ENCODE results near the gene TPP1. TPM values are rescaled to one million over a fixed set of nuclear protein-coding genes. Genes with fewer than 3 reads are reported as not detected.

TPP1 gene
- total and polyA plus RNA-seq, 9 of the 15 experiments (the other 6 are each of a cell fraction or from before 2014, with no cell fraction given) = 7.5 to 75.8 (median 15.7) TPM

DNA sequence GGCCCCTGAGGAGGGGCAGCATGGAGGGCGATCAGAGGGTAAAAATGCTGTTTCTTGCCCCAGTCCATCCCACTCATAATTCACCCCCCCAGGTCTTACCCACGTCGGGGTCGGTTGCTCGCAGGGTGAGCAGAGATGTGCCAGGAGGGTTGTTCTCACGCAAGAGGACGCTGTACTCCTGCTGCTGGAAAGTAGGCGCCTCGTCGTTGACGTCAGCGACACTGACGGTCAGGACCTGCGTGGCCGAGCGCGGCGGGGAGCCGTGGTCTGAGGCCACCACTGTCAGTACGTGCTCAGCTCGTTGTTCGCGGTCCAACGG, 10.3 kb upstream of the TPP1 start:
- no peaks in the 10 kb centered on the region for H3K9me3 ChIP-seq (replicated peaks; ENCODE audit: control insufficient read depth, insufficient read depth, low read depth, low read length)
- ChIA-PET CTCF (ENCODE audit: low intra/inter-chr PET ratio) (no interaction called here), POLR2A (interaction anchor here (2.7 kb wide), 1 partner anchor 11 kb away, joined by 13 read pairs; the partner anchor contains the start of gene TPP1)
- intact Hi-C loops (cut with micrococcal nuclease) = no loop called here
- no TSS peak for BruUV-seq (replicated peaks)
- no peak overlapping the region for H2AFZ ChIP-seq (ENCODE audit: low read depth, low read length)
- peaks cover 3 to 27% of the 10 kb centered on the region in 2 experiments; a peak in 4 of 5 replicates for H3K27me3 ChIP-seq (ENCODE audit: control insufficient read depth in 2 of 2, insufficient read depth in 2 of 2, low read length in 2 of 2)
- WGBS (ENCODE audit: insufficient coverage, low coverage, missing lambda C conversion rate) = 66% methylated on average over 23 of the region's 24 CpGs
- no peaks in the 10 kb centered on the region for H4K20me1 ChIP-seq (replicated peaks; ENCODE audit: control insufficient read depth, insufficient read depth, low read length)
- in situ Hi-C loops (cut with MboI) = no loop called here
- H3K4me3 ChIP-seq = no peak overlapping the region
- H3K36me3 ChIP-seq (ENCODE audit: control insufficient read depth, insufficient read depth, low read length) = no peaks in the 10 kb centered on the region
- H3K9me1 ChIP-seq (ENCODE audit: control insufficient read depth, insufficient read depth, low read length) = no peaks in the 10 kb centered on the region
- H3K9ac ChIP-seq (ENCODE audit: insufficient read depth in 1 of 2, low read depth in 2 of 2, low read length in 2 of 2) = no peak overlapping the region
- DNase-seq (ENCODE audit: extremely low read depth in 1 of 4, low spot score in 3 of 4) = no peak
- peaks cover 0 to 17% of the 10 kb centered on the region in 2 experiments; a peak in 2 of 5 replicates for H3K4me1 ChIP-seq (replicated peaks in 1 of 2; ENCODE audit: control insufficient read depth in 2 of 2, insufficient read depth in 2 of 2, low read length in 2 of 2)
- no peak overlapping the region for H3K27ac ChIP-seq (ENCODE audit: extremely low read depth, low read depth, low read length)
- no peak for FAIRE-seq
- H3K79me2 ChIP-seq (ENCODE audit: control insufficient read depth, insufficient read depth, low read length) = no peaks in the 10 kb centered on the region
- no peak for ATAC-seq
- H3K4me2 ChIP-seq (ENCODE audit: insufficient read depth, low read length) = no peak overlapping the region
- no peak for TF ChIP-seq IFI16 (CRISPR knock-in tag; IDR thresholded peaks at IDR 0.05)
- TF ChIP-seq NFYB (IDR thresholded peaks at IDR 0.05; ENCODE audit: extremely low read depth, insufficient read length) = no peak
- no peak for TF ChIP-seq ZFP30 (CRISPR knock-in tag; IDR thresholded peaks at IDR 0.05; ENCODE audit: borderline replicate concordance)
- TF ChIP-seq ASH1L (IDR thresholded peaks at IDR 0.05; ENCODE audit: borderline replicate concordance, low read depth, partially characterized antibody) = no peak
- no peak for TF ChIP-seq EWSR1 (IDR thresholded peaks at IDR 0.05; ENCODE audit: borderline replicate concordance, low read depth, partially characterized antibody)
- TF ChIP-seq CHD1 (IDR thresholded peaks at IDR 0.05; ENCODE audit: low read length) = no peak
- TF ChIP-seq ZNF408 (CRISPR knock-in tag; IDR thresholded peaks at IDR 0.05; ENCODE audit: low read depth) = no peak
- TF ChIP-seq, protein P1, sequence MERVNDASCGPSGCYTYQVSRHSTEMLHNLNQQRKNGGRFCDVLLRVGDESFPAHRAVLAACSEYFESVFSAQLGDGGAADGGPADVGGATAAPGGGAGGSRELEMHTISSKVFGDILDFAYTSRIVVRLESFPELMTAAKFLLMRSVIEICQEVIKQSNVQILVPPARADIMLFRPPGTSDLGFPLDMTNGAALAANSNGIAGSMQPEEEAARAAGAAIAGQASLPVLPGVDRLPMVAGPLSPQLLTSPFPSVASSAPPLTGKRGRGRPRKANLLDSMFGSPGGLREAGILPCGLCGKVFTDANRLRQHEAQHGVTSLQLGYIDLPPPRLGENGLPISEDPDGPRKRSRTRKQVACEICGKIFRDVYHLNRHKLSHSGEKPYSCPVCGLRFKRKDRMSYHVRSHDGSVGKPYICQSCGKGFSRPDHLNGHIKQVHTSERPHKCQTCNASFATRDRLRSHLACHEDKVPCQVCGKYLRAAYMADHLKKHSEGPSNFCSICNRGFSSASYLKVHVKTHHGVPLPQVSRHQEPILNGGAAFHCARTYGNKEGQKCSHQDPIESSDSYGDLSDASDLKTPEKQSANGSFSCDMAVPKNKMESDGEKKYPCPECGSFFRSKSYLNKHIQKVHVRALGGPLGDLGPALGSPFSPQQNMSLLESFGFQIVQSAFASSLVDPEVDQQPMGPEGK (CRISPR knock-in tag; IDR thresholded peaks at IDR 0.05; ENCODE audit: borderline replicate concordance) = no peak
- TF ChIP-seq, protein P2, sequence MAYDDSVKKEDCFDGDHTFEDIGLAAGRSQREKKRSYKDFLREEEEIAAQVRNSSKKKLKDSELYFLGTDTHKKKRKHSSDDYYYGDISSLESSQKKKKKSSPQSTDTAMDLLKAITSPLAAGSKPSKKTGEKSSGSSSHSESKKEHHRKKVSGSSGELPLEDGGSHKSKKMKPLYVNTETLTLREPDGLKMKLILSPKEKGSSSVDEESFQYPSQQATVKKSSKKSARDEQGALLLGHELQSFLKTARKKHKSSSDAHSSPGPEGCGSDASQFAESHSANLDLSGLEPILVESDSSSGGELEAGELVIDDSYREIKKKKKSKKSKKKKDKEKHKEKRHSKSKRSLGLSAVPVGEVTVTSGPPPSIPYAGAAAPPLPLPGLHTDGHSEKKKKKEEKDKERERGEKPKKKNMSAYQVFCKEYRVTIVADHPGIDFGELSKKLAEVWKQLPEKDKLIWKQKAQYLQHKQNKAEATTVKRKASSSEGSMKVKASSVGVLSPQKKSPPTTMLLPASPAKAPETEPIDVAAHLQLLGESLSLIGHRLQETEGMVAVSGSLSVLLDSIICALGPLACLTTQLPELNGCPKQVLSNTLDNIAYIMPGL (CRISPR knock-in tag; IDR thresholded peaks at IDR 0.05) = no peak
- TF ChIP-seq CEBPB (tag; IDR thresholded peaks at IDR 0.05) = no peak
- no peak for TF ChIP-seq MBD2 (IDR thresholded peaks at IDR 0.05; ENCODE audit: borderline replicate concordance, low read depth)
- TF ChIP-seq, protein P3, sequence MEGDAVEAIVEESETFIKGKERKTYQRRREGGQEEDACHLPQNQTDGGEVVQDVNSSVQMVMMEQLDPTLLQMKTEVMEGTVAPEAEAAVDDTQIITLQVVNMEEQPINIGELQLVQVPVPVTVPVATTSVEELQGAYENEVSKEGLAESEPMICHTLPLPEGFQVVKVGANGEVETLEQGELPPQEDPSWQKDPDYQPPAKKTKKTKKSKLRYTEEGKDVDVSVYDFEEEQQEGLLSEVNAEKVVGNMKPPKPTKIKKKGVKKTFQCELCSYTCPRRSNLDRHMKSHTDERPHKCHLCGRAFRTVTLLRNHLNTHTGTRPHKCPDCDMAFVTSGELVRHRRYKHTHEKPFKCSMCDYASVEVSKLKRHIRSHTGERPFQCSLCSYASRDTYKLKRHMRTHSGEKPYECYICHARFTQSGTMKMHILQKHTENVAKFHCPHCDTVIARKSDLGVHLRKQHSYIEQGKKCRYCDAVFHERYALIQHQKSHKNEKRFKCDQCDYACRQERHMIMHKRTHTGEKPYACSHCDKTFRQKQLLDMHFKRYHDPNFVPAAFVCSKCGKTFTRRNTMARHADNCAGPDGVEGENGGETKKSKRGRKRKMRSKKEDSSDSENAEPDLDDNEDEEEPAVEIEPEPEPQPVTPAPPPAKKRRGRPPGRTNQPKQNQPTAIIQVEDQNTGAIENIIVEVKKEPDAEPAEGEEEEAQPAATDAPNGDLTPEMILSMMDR (IDR thresholded peaks at IDR 0.05 in 2 of 3, conservative IDR thresholded peaks at IDR 0.05 in 1 of 3; ENCODE audit: insufficient read depth in 2 of 3, low read depth in 1 of 3, low read length in 3 of 3) = no peak
- no peak for TF ChIP-seq CREB1 (IDR thresholded peaks at IDR 0.05)
- no peak for TF ChIP-seq CREB1 (CRISPR knock-in tag; IDR thresholded peaks at IDR 0.05)
- no peak for TF ChIP-seq TCFL5 (CRISPR knock-in tag; conservative IDR thresholded peaks at IDR 0.05)
- TF ChIP-seq SIX5 (IDR thresholded peaks at IDR 0.05; ENCODE audit: borderline replicate concordance in 1 of 2, insufficient read depth in 1 of 2, low read depth in 1 of 2, low read length in 2 of 2) = no peak
- TF ChIP-seq PTTG1 (tag; IDR thresholded peaks at IDR 0.05; ENCODE audit: low read depth) = no peak
- TF ChIP-seq PHF8 (IDR thresholded peaks at IDR 0.05; ENCODE audit: borderline replicate concordance, low read length) = no peak
- no peak for TF ChIP-seq ZNF184 (CRISPR knock-in tag; IDR thresholded peaks at IDR 0.05)

All from K562 (cell line).